SU-DHL-6 (cell line): ENCODE results near the gene DPEP1.

Source experiments
- H2AFZ ChIP-seq: fragments of 200-600 bp; sonication (generic); 2 replicates; pipeline ENCODE4 v1.6.1; 2014; ENCODE audit warnings: low read depth, mild to moderate bottlenecking, moderate library complexity, mixed read lengths, antibody characterized with exemption, low read length; ENCODE audit not compliant: severe bottlenecking
- H3F3A ChIP-seq: fragments of 200-600 bp; shearing (Covaris generic); 2 replicates; pipeline ENCODE4 v1.6.0; 2016; ENCODE audit warnings: antibody characterized with exemption, mild to moderate bottlenecking; ENCODE audit not compliant: insufficient read depth
- H3K27ac ChIP-seq: fragments of 200-600 bp; sonication (generic); 2 replicates; pipeline ENCODE4 v1.5.1; 2016; ENCODE audit warnings: low read depth, mild to moderate bottlenecking, low read length, moderate library complexity, mixed read lengths
- H3K27me3 ChIP-seq: fragments of 200-600 bp; sonication (generic), shearing (Covaris generic); 2 replicates; pipeline ENCODE4 v1.6.0; 2014; ENCODE audit warnings: mild to moderate bottlenecking, low read length
- H3K36me3 ChIP-seq: fragments of 200-600 bp; sonication (generic); 2 replicates; pipeline ENCODE4 v1.6.1; 2014; ENCODE audit warnings: mild to moderate bottlenecking, low read length, mixed read lengths
- H3K4me2 ChIP-seq: fragments of 300-600, 200-600 bp; shearing (Covaris generic), sonication (generic); 2 replicates; pipeline ENCODE4 v1.6.0; 2014; ENCODE audit warnings: low read length, low read depth, mild to moderate bottlenecking; ENCODE audit not compliant: poor library complexity, severe bottlenecking
- H3K4me3 ChIP-seq: fragments of 200-600 bp; sonication (generic); 2 replicates; pipeline ENCODE4 v1.5.1; 2014; ENCODE audit warnings: antibody characterized with exemption, low read length, mild to moderate bottlenecking, mixed read lengths; ENCODE audit not compliant: insufficient read depth, poor library complexity, severe bottlenecking
- H3K79me2 ChIP-seq: fragments of 200-600 bp; sonication (generic); 2 replicates; pipeline ENCODE4 v1.6.1; 2014; ENCODE audit warnings: mild to moderate bottlenecking, low read length, moderate library complexity; ENCODE audit not compliant: insufficient read depth
- H3K9ac ChIP-seq: fragments of 200-600 bp; sonication (generic); 2 replicates; pipeline ENCODE4 v1.7.0; 2014; ENCODE audit warnings: mild to moderate bottlenecking, low read length
- H3K9me2 ChIP-seq: fragments of 200-600 bp; sonication (generic); replicated peaks from 2 replicates; pipeline ENCODE4 v1.6.1; 2014; ENCODE audit warnings: low read length; ENCODE audit not compliant: insufficient read depth
- H3K9me3 ChIP-seq: fragments of 200-600 bp; sonication (generic); 2 replicates; pipeline ENCODE4 v1.6.1; 2014; ENCODE audit warnings: low read length, mixed read lengths; ENCODE audit not compliant: insufficient read depth
- H4K20me1 ChIP-seq: fragments of 200-600 bp; sonication (generic); 2 replicates; pipeline ENCODE4 v1.6.1; 2014; ENCODE audit warnings: low read depth, mild to moderate bottlenecking, antibody characterized with exemption, low read length, moderate library complexity, mixed read lengths
- EZH2phosphoT487 ChIP-seq: fragments of 200-600 bp; sonication (generic), shearing (Covaris generic); conservative IDR thresholded peaks from 2 replicates; pipeline ENCODE4 v1.6.1; 2018; ENCODE audit warnings: mild to moderate bottlenecking, antibody characterized with exemption, low read length, moderate library complexity, mixed read lengths
- TF ChIP-seq, protein P1 (sequence below): fragments of 200-600 bp; sonication (generic); IDR thresholded peaks from one replicate; pipeline ENCODE4 v1.5.1; 2017; ENCODE audit warnings: antibody characterized with exemption, mild to moderate bottlenecking, low read length, moderate library complexity; ENCODE audit not compliant: insufficient read depth, poor library complexity, severe bottlenecking

Gene DPEP1

DNA sequence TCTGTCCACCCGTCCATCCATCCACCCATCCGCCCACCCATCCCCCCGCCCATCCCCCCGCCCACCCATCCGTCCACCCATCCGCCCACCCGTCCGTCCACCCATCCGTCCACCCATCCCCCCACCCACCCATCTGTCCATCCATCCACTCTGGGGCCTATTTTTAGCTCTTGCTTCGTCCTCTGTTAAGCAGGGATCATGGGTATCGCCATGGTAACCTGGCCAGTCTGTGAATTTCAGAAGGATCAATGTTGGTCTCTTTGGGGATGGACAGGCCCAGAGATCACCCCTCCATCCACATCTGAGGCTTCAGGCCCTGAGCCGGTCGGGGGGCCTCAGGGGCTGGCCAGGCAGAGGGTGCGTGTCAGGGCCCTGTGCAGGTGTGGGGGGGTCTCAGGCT lies 15.2 kb upstream of the DPEP1 start:
- TF ChIP-seq EZH2phosphoT487: no peak
- TF ChIP-seq, protein P1, sequence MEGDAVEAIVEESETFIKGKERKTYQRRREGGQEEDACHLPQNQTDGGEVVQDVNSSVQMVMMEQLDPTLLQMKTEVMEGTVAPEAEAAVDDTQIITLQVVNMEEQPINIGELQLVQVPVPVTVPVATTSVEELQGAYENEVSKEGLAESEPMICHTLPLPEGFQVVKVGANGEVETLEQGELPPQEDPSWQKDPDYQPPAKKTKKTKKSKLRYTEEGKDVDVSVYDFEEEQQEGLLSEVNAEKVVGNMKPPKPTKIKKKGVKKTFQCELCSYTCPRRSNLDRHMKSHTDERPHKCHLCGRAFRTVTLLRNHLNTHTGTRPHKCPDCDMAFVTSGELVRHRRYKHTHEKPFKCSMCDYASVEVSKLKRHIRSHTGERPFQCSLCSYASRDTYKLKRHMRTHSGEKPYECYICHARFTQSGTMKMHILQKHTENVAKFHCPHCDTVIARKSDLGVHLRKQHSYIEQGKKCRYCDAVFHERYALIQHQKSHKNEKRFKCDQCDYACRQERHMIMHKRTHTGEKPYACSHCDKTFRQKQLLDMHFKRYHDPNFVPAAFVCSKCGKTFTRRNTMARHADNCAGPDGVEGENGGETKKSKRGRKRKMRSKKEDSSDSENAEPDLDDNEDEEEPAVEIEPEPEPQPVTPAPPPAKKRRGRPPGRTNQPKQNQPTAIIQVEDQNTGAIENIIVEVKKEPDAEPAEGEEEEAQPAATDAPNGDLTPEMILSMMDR: no peak
- H3K27me3 ChIP-seq: no peaks in the 10 kb centered on the region
- H3K79me2 ChIP-seq: no peaks in the 10 kb centered on the region
- no peak overlapping the region for H2AFZ ChIP-seq
- no peaks in the 10 kb centered on the region for H4K20me1 ChIP-seq
- no peaks in the 10 kb centered on the region for H3F3A ChIP-seq
- no peaks in the 10 kb centered on the region for H3K9me2 ChIP-seq
- H3K27ac ChIP-seq: no peak overlapping the region
- no peak overlapping the region for H3K4me2 ChIP-seq
- H3K9me3 ChIP-seq: no peaks in the 10 kb centered on the region
- H3K9ac ChIP-seq: no peak overlapping the region
- no peaks in the 10 kb centered on the region for H3K36me3 ChIP-seq
- no peak overlapping the region for H3K4me3 ChIP-seq

DNA sequence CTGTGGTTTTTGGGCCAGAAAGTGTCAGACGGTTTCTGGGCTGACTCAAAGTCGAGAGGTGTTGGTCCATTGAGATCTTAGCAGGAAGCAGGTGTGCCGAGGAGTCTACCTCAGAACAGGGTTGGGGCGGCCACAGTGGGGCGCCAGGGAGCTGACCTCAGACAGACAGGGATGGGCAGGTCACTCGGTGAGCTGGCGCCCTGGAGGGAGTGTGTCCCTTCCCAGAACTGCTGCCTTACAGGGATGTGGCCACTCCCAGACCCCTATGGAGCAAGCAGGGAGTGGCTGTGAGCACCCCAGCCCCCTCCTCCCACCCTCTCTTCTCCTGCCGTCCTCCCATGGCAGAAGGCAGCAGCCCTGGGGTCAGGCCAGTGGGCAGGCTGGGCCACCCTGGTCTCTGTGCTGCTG lies 14.0 kb upstream of the DPEP1 start:
- H3K27ac ChIP-seq: no peak overlapping the region
- no peaks in the 10 kb centered on the region for H3K36me3 ChIP-seq
- no peak for TF ChIP-seq EZH2phosphoT487
- TF ChIP-seq, protein P1: no peak
- no peak overlapping the region for H3K9ac ChIP-seq
- H3K9me3 ChIP-seq: no peaks in the 10 kb centered on the region
- no peaks in the 10 kb centered on the region for H3K79me2 ChIP-seq
- H3F3A ChIP-seq: no peaks in the 10 kb centered on the region
- H3K4me2 ChIP-seq: no peak overlapping the region
- H3K9me2 ChIP-seq: no peaks in the 10 kb centered on the region
- no peak overlapping the region for H3K4me3 ChIP-seq
- no peaks in the 10 kb centered on the region for H3K27me3 ChIP-seq
- H2AFZ ChIP-seq: no peak overlapping the region
- H4K20me1 ChIP-seq: no peaks in the 10 kb centered on the region

DNA sequence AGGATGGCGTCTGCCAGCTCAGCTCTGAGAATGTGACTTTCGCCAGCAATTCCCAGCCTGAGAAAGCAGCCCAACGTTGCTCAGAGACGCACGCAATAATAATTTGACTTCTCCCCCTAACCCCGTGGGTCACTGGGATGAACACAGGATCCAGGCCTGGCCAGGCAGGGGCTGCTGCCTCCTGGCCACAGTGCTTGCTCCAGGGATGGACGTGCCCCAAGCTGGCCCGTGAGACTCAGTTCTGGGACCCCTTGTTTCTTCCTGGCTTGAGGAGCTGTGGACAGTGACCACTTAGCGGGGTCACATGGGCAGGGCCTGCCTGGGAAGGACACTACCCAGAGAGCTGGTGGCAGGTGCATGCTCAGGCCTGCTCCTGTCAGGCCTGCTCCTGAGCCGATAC lies 13.5 kb upstream of the DPEP1 start:
- Histone ChIP-seq H3K4me3 (no peak overlapping the region), H3K9me2 (no peaks in the 10 kb centered on the region), H3K27ac (no peak overlapping the region), H3K9ac (no peak overlapping the region), H3K27me3 (no peaks in the 10 kb centered on the region), H3K36me3 (no peaks in the 10 kb centered on the region), H3K4me2 (no peak overlapping the region), H4K20me1 (no peaks in the 10 kb centered on the region), H3F3A (no peaks in the 10 kb centered on the region), H3K9me3 (no peaks in the 10 kb centered on the region), H3K79me2 (no peaks in the 10 kb centered on the region), H2AFZ (no peak overlapping the region)
- TF ChIP-seq, protein P1: no peak
- no peak for TF ChIP-seq EZH2phosphoT487
